ENCODE results near the gene UXT.

- TF ChIP-seq CTCF (IDR thresholded peaks at IDR 0.05) (no peak), POLR2A (IDR thresholded peaks at IDR 0.05) (no peak)
Measured at GRCh38 chrX:47629419-47630200, 29.4 kb downstream of the UXT start, which contains the start of gene CFP.

Measured in testis (tissue), 2 donors.